Keratinocyte (primary cell): Measurements from ENCODE around the gene TMEM45A. TPM values are rescaled to one million over a fixed set of nuclear protein-coding genes. Genes with fewer than 3 reads are reported as not detected.

Experiments used
- DNase-seq: peaks from one replicate; pipeline ENCODE4 v3.0.0-alpha.2; 2011; ENCODE audit warnings: low read depth, missing footprints, low spot score
- FAIRE-seq: peaks from 2 replicates; lab custom pipeline; 2011; peaks lifted over from hg19 to GRCh38; lab: Jason Lieb, UNC
- H2AFZ ChIP-seq: 2 replicates; pipeline ENCODE4 v1.6.0; 2012; ENCODE audit warnings: low read length, control low read depth, inconsistent platforms; ENCODE audit not compliant: control insufficient read depth
- H3K27ac ChIP-seq: 2 replicates; pipeline ENCODE4 v1.5.1; 2011; ENCODE audit warnings: low read length; ENCODE audit not compliant: control insufficient read depth, insufficient read depth
- H3K27me3 ChIP-seq: 3 replicates; pipeline ENCODE4 v1.6.0; 2011; ENCODE audit warnings: low read length; ENCODE audit not compliant: control insufficient read depth, insufficient read depth; ENCODE audit errors: extremely low read depth
- H3K36me3 ChIP-seq, 2 experiments: 2 replicates in 1 of 2; 3 replicates in 1 of 2; pipeline ENCODE4 v1.5.1; 2011; ENCODE audit warnings: low read length in 2 of 2, mild to moderate bottlenecking in 1 of 2; ENCODE audit not compliant: control insufficient read depth in 2 of 2, insufficient read depth in 2 of 2; ENCODE audit errors: extremely low read depth in 1 of 2
- H3K4me1 ChIP-seq: 3 replicates; pipeline ENCODE4 v1.5.1; 2011; ENCODE audit warnings: low read length; ENCODE audit not compliant: control insufficient read depth, insufficient read depth; ENCODE audit errors: extremely low read depth
- H3K4me2 ChIP-seq: 3 replicates; pipeline ENCODE4 v1.6.0; 2011; ENCODE audit warnings: low read depth, low read length; ENCODE audit not compliant: control insufficient read depth, insufficient read depth; ENCODE audit errors: extremely low read depth
- H3K4me3 ChIP-seq, 3 experiments: fragments of 200-600 bp in 1 of 3; sonication (generic) in 1 of 3; 2 replicates in 2 of 3; 3 replicates in 1 of 3; pipeline ENCODE4 v1.5.1; 2011 to 2016; ENCODE audit warnings: low read length in 3 of 3, mild to moderate bottlenecking in 3 of 3, control low read depth in 2 of 3, inconsistent platforms in 1 of 3, low read depth in 1 of 3, mixed read lengths in 1 of 3, mixed run types in 1 of 3, moderate library complexity in 1 of 3; ENCODE audit not compliant: control insufficient read depth in 2 of 3, insufficient read depth in 2 of 3; ENCODE audit errors: extremely low read depth in 1 of 3
- H3K79me2 ChIP-seq: 2 replicates; pipeline ENCODE4 v1.6.0; 2012; ENCODE audit warnings: low read length; ENCODE audit not compliant: control insufficient read depth, insufficient read depth
- H3K9ac ChIP-seq: 3 replicates; pipeline ENCODE4 v1.6.0; 2011; ENCODE audit warnings: low read length; ENCODE audit not compliant: control insufficient read depth, insufficient read depth; ENCODE audit errors: extremely low read depth
- H3K9me1 ChIP-seq: 3 replicates; pipeline ENCODE4 v1.6.0; 2011; ENCODE audit warnings: low read length; ENCODE audit not compliant: control insufficient read depth, insufficient read depth; ENCODE audit errors: extremely low read depth
- H3K9me3 ChIP-seq: 2 replicates; pipeline ENCODE4 v1.5.1; 2012; ENCODE audit warnings: low read depth, low read length; ENCODE audit not compliant: control insufficient read depth
- H4K20me1 ChIP-seq: 3 replicates; pipeline ENCODE4 v1.6.0; 2011; ENCODE audit warnings: low read length; ENCODE audit not compliant: control insufficient read depth, insufficient read depth; ENCODE audit errors: extremely low read depth
- CTCF ChIP-seq, 3 experiments: IDR thresholded peaks in 1 of 3; conservative IDR thresholded peaks in 1 of 3; optimal IDR thresholded peaks in 1 of 3; 2 replicates in 2 of 3; 3 replicates in 1 of 3; pipeline versions ENCODE3 to v1.5.1; 2011; ENCODE audit warnings: low read length in 3 of 3, mild to moderate bottlenecking in 3 of 3, moderate library complexity in 2 of 3, control low read depth in 1 of 3, inconsistent platforms in 1 of 3; ENCODE audit not compliant: insufficient read depth in 2 of 3; ENCODE audit errors: extremely low read depth in 1 of 3
- EZH2 ChIP-seq: IDR thresholded peaks from one replicate; pipeline ENCODE4 v1.6.1; 2012; ENCODE audit warnings: inconsistent platforms, mild to moderate bottlenecking, low read length, moderate library complexity
- dilution Hi-C: fragments of 300-500 bp; cut with MboI; formaldehyde crosslinking; loops from one replicate; pipeline ENCODE4 v1.7.0; 2020; ENCODE audit warnings: low sequenced_read_pairs; ENCODE audit not compliant: extremely low pct_ligation_motif_present
- polyA plus RNA-seq, 5 experiments: library from polyadenylated mRNA; depleted of rRNA in 3 of 5; stranded (reverse) in 3 of 5; stranded (forward) in 1 of 5; unstranded in 1 of 5; fragments of >200 nt; gene quantifications; 1 replicate in 1 of 5; 2 replicates in 3 of 5; 3 replicates in 1 of 5; pipeline versions ENCODE4 v1.2.1 to v1.2.3, GENCODE V29; 2011 to 2012; ENCODE audit warnings: missing spikeins in 2 of 5, low read depth in 1 of 5, low replicate concordance in 1 of 5

Gene TMEM45A
- polyA plus RNA-seq, 1 donor (not counting 4 experiments of a cell fraction or from before 2014, with no cell fraction given) = 57.2 TPM

GRCh38 chr3:100574536-100574935, 82.1 kb downstream of the TMEM45A start:
- H3K9me3 ChIP-seq = no peaks in the 10 kb centered on the region
- H4K20me1 ChIP-seq = no peaks in the 10 kb centered on the region
- H3K4me1 ChIP-seq = no peaks in the 10 kb centered on the region
- no peak for TF ChIP-seq CTCF (optimal IDR thresholded peaks at IDR 0.05 in 1 of 3, IDR thresholded peaks at IDR 0.05 in 1 of 3, conservative IDR thresholded peaks at IDR 0.05 in 1 of 3; ENCODE audit: extremely low read depth in 1 of 3, insufficient read depth in 2 of 3, low read length in 3 of 3)
- no peak for TF ChIP-seq EZH2
- H3K27me3 ChIP-seq = no peaks in the 10 kb centered on the region
- FAIRE-seq = no peak
- H2AFZ ChIP-seq = no peak overlapping the region
- no peak overlapping the region for H3K9ac ChIP-seq
- no peaks in the 10 kb centered on the region for H3K79me2 ChIP-seq
- no peak overlapping the region for H3K4me2 ChIP-seq
- H3K4me3 ChIP-seq = no peak overlapping the region
- dilution Hi-C loops = no loop called here
- no peaks in the 10 kb centered on the region for H3K36me3 ChIP-seq
- no peak for DNase-seq
- H3K9me1 ChIP-seq = no peaks in the 10 kb centered on the region
- H3K27ac ChIP-seq = no peak overlapping the region

DNA sequence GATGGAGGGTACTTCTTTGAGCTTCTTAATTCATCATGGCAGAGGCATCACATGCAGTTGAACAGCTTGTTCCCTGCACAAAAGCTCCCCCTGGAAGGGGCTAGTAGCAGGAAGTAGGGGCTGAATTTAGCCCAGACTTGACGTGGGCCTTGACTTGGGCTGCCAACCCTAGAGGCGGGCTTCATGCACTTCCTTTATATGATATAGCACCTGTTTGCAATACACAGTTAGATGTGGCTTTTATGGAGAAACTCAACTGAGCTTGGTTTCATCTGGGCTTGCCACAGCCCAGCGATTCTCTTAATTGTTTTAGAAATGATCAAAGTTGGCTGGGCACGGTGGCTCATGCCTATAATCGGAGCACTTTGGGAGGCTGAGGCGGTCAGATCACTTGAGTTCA, 83.3 kb downstream of the TMEM45A start:
- no peak for TF ChIP-seq EZH2
- TF ChIP-seq CTCF (optimal IDR thresholded peaks at IDR 0.05 in 1 of 3, IDR thresholded peaks at IDR 0.05 in 1 of 3, conservative IDR thresholded peaks at IDR 0.05 in 1 of 3; ENCODE audit: extremely low read depth in 1 of 3, insufficient read depth in 2 of 3, low read length in 3 of 3) = no peak
- no peaks in the 10 kb centered on the region for H4K20me1 ChIP-seq
- no peak for DNase-seq
- no peak overlapping the region for H3K4me2 ChIP-seq
- FAIRE-seq = no peak
- no peaks in the 10 kb centered on the region for H3K79me2 ChIP-seq
- dilution Hi-C loops = no loop called here
- no peak overlapping the region for H3K27ac ChIP-seq
- H3K27me3 ChIP-seq = no peaks in the 10 kb centered on the region
- no peaks in the 10 kb centered on the region for H3K36me3 ChIP-seq
- no peak overlapping the region for H3K9ac ChIP-seq
- H3K9me1 ChIP-seq = no peaks in the 10 kb centered on the region
- no peak overlapping the region for H2AFZ ChIP-seq
- H3K4me1 ChIP-seq = no peaks in the 10 kb centered on the region
- H3K4me3 ChIP-seq = no peak overlapping the region
- H3K9me3 ChIP-seq = no peaks in the 10 kb centered on the region
